HCT116 (cell line): ENCODE measurements around the gene RAP1B. TPM values are rescaled to one million over a fixed set of nuclear protein-coding genes. Genes with fewer than 3 reads are reported as not detected.

ENCODE experiments used
- ATAC-seq: fragments of 200-7000 bp; cut with Tn5 transposase; 2 replicates; pipeline ENCODE4 v1.9.1; 2020; ENCODE audit warnings: mild to moderate bottlenecking, moderate library complexity
- BruUV-seq: library from RNA; stranded (reverse); fragments of 400-500 nt; replicated peaks from 2 replicates; lab custom pipeline; 2021; lab: Mats Ljungman, UMichigan
- CTCF ChIA-PET: fragments of 300-600 bp; sonication (Branson Sonifier 250); formaldehyde crosslinking; loops from one replicate; lab custom pipeline; 2021; ENCODE audit warnings: antibody characterized with exemption; lab: Charles Lee
- POLR2A ChIA-PET: fragments of 300-600, 350-600 bp; sonication (Branson Sonifier 250); formaldehyde crosslinking; loops from one replicate; lab custom pipeline; 2021; ENCODE audit warnings: antibody characterized with exemption; lab: Charles Lee
- RAD21 ChIA-PET, 2 experiments: fragments of 300-600 bp; sonication (Branson Sonifier 250); formaldehyde crosslinking; loops; one replicate each; lab custom pipeline; 2023; ENCODE audit warnings: low total read pairs in 2 of 2; ENCODE audit not compliant: uncharacterized antibody in 2 of 2, unreplicated experiment in 2 of 2, low non-redundant PET in 1 of 2; lab: Charles Lee
- DNase-seq: peaks from one replicate; pipeline ENCODE4 v3.0.0-alpha.2; 2010; ENCODE audit warnings: low read depth, low spot score
- H2AFZ ChIP-seq: fragments of 200-600 bp; shearing (Covaris generic), sonication (generic); 2 replicates; pipeline ENCODE4 v1.6.1; 2017; ENCODE audit warnings: low read depth, mixed run types, mixed read lengths, antibody characterized with exemption, low read length; ENCODE audit not compliant: poor library complexity, severe bottlenecking
- H3K27ac ChIP-seq: 2 replicates; pipeline ENCODE4 v1.5.1; 2012; ENCODE audit warnings: low read depth, low read length
- H3K27me3 ChIP-seq: fragments of 200-600 bp; sonication (generic); 2 replicates; pipeline ENCODE4 v1.6.1; 2016; ENCODE audit warnings: mixed run types, low read length, mixed read lengths; ENCODE audit not compliant: insufficient read depth
- H3K36me3 ChIP-seq, 2 experiments: fragments of 200-500 bp in 1 of 2; fragments of 200-600 bp in 1 of 2; sonication (Bioruptor generic) in 1 of 2; sonication (generic) in 1 of 2; 2 replicates each; pipeline versions ENCODE4 v1.5.1 to v1.6.1; 2014 to 2016; ENCODE audit warnings: low read length in 2 of 2, inconsistent platforms in 1 of 2, mixed read lengths in 1 of 2, mixed run types in 1 of 2; ENCODE audit not compliant: insufficient read depth in 2 of 2, control insufficient read depth in 1 of 2
- H3K4me1 ChIP-seq, 2 experiments: fragments of 200-600 bp in 1 of 2; sonication (generic) in 1 of 2; 2 replicates each; pipeline versions ENCODE4 v1.5.1 to v1.6.1; 2012 to 2017; ENCODE audit warnings: low read length in 2 of 2, inconsistent platforms in 1 of 2, mild to moderate bottlenecking in 1 of 2, mixed read lengths in 1 of 2, mixed run types in 1 of 2, moderate library complexity in 1 of 2; ENCODE audit not compliant: insufficient read depth in 2 of 2, control insufficient read depth in 1 of 2
- H3K4me2 ChIP-seq: fragments of 200-600 bp; sonication (generic); 2 replicates; pipeline ENCODE4 v1.6.1; 2017; ENCODE audit warnings: mixed run types, low read length, mixed read lengths
- H3K4me3 ChIP-seq, 2 experiments: fragments of 200-600 bp in 1 of 2; sonication (generic) in 1 of 2; replicated peaks in 1 of 2; 2 replicates each; pipeline ENCODE4 v1.5.1; 2011 to 2016; ENCODE audit warnings: low read length in 2 of 2, control low read depth in 1 of 2, low read depth in 1 of 2, mild to moderate bottlenecking in 1 of 2, mixed read lengths in 1 of 2, mixed run types in 1 of 2
- H3K79me2 ChIP-seq: fragments of 200-600 bp; sonication (generic); 2 replicates; pipeline ENCODE4 v1.6.1; 2017; ENCODE audit warnings: mild to moderate bottlenecking, mixed run types, low read length, moderate library complexity, mixed read lengths; ENCODE audit not compliant: insufficient read depth
- H3K9ac ChIP-seq: fragments of 200-600 bp; sonication (generic); 2 replicates; pipeline ENCODE4 v1.6.1; 2016; ENCODE audit warnings: low read length, mixed read lengths
- H3K9me2 ChIP-seq: fragments of 200-600 bp; sonication (generic), shearing (Covaris generic); 2 replicates; pipeline ENCODE4 v1.6.1; 2017; ENCODE audit warnings: mixed run types, mild to moderate bottlenecking, moderate library complexity; ENCODE audit not compliant: insufficient read depth
- H3K9me3 ChIP-seq, 2 experiments: fragments of 200-500 bp in 1 of 2; fragments of 200-600 bp in 1 of 2; sonication (Bioruptor generic) in 1 of 2; sonication (generic) in 1 of 2; 2 replicates each; pipeline ENCODE4 v1.6.1; 2014 to 2017; ENCODE audit warnings: low read length in 2 of 2, mixed read lengths in 2 of 2, inconsistent platforms in 1 of 2, low read depth in 1 of 2, mild to moderate bottlenecking in 1 of 2, mixed run types in 1 of 2, moderate library complexity in 1 of 2; ENCODE audit not compliant: control insufficient read depth in 1 of 2, insufficient read depth in 1 of 2
- H4K20me1 ChIP-seq: fragments of 200-600 bp; sonication (generic), shearing (Covaris generic); 2 replicates; pipeline ENCODE4 v1.6.1; 2017; ENCODE audit warnings: mixed run types, mild to moderate bottlenecking, moderate library complexity; ENCODE audit not compliant: insufficient read depth
- CEBPB ChIP-seq: IDR thresholded peaks from 2 replicates; pipeline ENCODE4 v1.6.1; 2012; ENCODE audit warnings: low read depth
- CTCF ChIP-seq, 3 experiments: fragments of 200-600 bp in 1 of 3; sonication (generic) in 1 of 3; IDR thresholded peaks in 2 of 3; conservative IDR thresholded peaks in 1 of 3; 2 replicates each; pipeline ENCODE4 v1.5.1; 2012 to 2017; ENCODE audit warnings: low read depth in 2 of 3, low read length in 2 of 3, antibody characterized with exemption in 1 of 3, borderline replicate concordance in 1 of 3, control low read depth in 1 of 3, mild to moderate bottlenecking in 1 of 3, mixed read lengths in 1 of 3, mixed run types in 1 of 3, moderate library complexity in 1 of 3; ENCODE audit not compliant: insufficient read depth in 1 of 3
- MAX ChIP-seq: IDR thresholded peaks from 2 replicates; pipeline ENCODE4 v1.6.1; 2012
- REST ChIP-seq: IDR thresholded peaks from 2 replicates; pipeline ENCODE4 v1.6.1; 2012; ENCODE audit warnings: low read depth
- ZBTB33 ChIP-seq: IDR thresholded peaks from 2 replicates; pipeline ENCODE4 v1.6.1; 2011; ENCODE audit warnings: mild to moderate bottlenecking, low read length, moderate library complexity; ENCODE audit not compliant: insufficient replicate concordance; ENCODE audit errors: extremely low read depth
- ZFX ChIP-seq: fragments of 450-650 bp; IDR thresholded peaks from 2 replicates; pipeline ENCODE4 v1.6.1; 2017
- ZNF274 ChIP-seq: fragments of 200-500 bp; sonication (Bioruptor generic); IDR thresholded peaks from 2 replicates; pipeline ENCODE4 v1.6.1; 2014; ENCODE audit warnings: mild to moderate bottlenecking, low read depth, low read length, inconsistent platforms
- intact Hi-C: fragments of 100-400 bp; cut with micrococcal nuclease; formaldehyde crosslinking; loops from 2 replicates; pipeline ENCODE4 v1.10.0; 2022
- total RNA-seq: library from RNA; stranded (reverse); gene quantifications from one replicate; pipeline ENCODE4 v1.2.1, GENCODE V29; 2021; ENCODE audit not compliant: unreplicated experiment

Gene RAP1B
- total RNA-seq, 1 experiment from 2014 or later: 79.2 TPM

GRCh38 chr12:68622250-68622649 lies 11.6 kb downstream of the RAP1B start:
- Histone ChIP-seq H2AFZ (no peak overlapping the region), H3K36me3 (peaks cover 0 to 11% of the 10 kb centered on the region in 2 experiments; a peak in 2 of 4 replicates), H3K27ac (no peak overlapping the region), H3K4me3 (no peak overlapping the region), H3K27me3 (no peaks in the 10 kb centered on the region), H4K20me1 (peaks cover 22% of the 10 kb centered on the region; the same call in 1 of the 2 replicates), H3K9me3 (no peaks in the 10 kb centered on the region), H3K9ac (no peak overlapping the region), H3K79me2 (peaks cover 100% of the 10 kb centered on the region), H3K4me1 (peaks cover 0 to 6% of the 10 kb centered on the region in 2 experiments; a peak in 2 of 4 replicates), H3K9me2 (no peaks in the 10 kb centered on the region), H3K4me2 (no peak overlapping the region)
- no peak for ATAC-seq
- ChIA-PET POLR2A (no interaction called here), RAD21 (no interaction called here), CTCF (no interaction called here)
- no peak for DNase-seq
- intact Hi-C loops: no loop called here
- TF ChIP-seq CEBPB: no peak
- no peak for TF ChIP-seq MAX
- no peak for TF ChIP-seq ZBTB33
- no peak for TF ChIP-seq REST
- TF ChIP-seq ZNF274: no peak
- TF ChIP-seq ZFX: no peak
- no peak for TF ChIP-seq CTCF (IDR thresholded peaks at IDR 0.05 in 2 of 3, conservative IDR thresholded peaks at IDR 0.05 in 1 of 3; ENCODE audit: borderline replicate concordance in 1 of 3, insufficient read depth in 1 of 3, low read depth in 2 of 3, low read length in 2 of 3)
- BruUV-seq: no TSS peak
